ENCODE results near the gene MINK1. TPM values are rescaled to one million over a fixed set of nuclear protein-coding genes. Genes with fewer than 3 reads are reported as not detected.
A peak's percentile ranks its signal among the peaks of the same experiment; 100 is the strongest.

Gene MINK1
- total and polyA plus RNA-seq, 8 donors: 39.6 to 79.3 (median 46.3) TPM

DNA sequence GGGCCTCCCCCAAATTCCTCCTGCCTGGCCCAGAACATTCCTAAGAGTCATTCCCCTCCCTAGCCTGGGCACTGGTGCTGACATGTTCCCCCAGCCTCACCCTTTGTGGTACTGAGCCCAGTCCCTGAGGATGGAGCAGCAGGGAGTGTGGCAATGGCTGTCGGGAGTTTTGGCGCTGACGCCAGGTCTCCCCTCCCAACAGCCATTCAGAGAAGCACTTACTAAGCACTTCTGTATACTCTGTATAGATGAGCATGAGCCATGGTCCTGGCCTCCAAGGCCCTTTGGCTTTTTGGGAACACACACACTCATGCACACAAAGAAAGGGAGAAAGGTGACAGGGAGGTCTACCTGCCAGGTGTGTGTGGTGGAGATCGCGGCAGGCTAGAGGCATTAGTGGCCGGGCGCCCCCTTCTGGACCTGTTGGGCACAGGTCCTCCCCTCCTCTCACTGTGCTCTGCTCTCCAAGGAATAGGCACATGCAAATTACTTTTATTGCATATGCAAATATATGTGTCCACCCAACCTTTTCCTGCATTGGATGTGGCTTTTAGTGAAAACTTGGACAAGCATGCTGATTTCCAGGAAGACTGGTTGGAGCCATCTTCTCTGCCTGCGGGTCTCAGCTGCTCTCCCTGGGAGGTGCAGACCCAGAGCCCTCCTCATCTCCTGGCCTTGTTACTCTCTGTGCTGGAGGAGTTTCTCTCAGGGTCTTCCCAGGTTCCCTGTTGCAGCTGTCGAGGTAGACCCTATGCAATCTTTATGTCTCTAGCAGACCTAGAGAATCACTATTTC, 48.8 kb downstream of the MINK1 start:
- WGBS, 2 donors: 38 to 42% methylated on average over 9 of the region's 9 CpGs
- DNase-seq (peak; percentile 56 to 89 (median 74)), FAIRE-seq (no peak), ATAC-seq (peak; percentile 91 to 97 (median 94))
- intact Hi-C loops (cut with DNase I): loop anchor here in 1 of 3 donors (5.0 kb wide), 1 partner anchor 95 kb away; the partner anchor contains the start of genes GLTPD2 and VMO1
- no peaks in the 10 kb centered on the region for H3K4me1 ChIP-seq
- no peak overlapping the region for H3K4me3 ChIP-seq
- peaks cover 5 to 15% (median 10%) of the 10 kb centered on the region in 3 donors for H3K36me3 ChIP-seq
- TF ChIP-seq, protein P1, sequence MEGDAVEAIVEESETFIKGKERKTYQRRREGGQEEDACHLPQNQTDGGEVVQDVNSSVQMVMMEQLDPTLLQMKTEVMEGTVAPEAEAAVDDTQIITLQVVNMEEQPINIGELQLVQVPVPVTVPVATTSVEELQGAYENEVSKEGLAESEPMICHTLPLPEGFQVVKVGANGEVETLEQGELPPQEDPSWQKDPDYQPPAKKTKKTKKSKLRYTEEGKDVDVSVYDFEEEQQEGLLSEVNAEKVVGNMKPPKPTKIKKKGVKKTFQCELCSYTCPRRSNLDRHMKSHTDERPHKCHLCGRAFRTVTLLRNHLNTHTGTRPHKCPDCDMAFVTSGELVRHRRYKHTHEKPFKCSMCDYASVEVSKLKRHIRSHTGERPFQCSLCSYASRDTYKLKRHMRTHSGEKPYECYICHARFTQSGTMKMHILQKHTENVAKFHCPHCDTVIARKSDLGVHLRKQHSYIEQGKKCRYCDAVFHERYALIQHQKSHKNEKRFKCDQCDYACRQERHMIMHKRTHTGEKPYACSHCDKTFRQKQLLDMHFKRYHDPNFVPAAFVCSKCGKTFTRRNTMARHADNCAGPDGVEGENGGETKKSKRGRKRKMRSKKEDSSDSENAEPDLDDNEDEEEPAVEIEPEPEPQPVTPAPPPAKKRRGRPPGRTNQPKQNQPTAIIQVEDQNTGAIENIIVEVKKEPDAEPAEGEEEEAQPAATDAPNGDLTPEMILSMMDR (IDR thresholded peaks at IDR 0.05): peak; percentile 58 to 79 (median 73)
- no peaks in the 10 kb centered on the region for H3K27me3 ChIP-seq
- no peak overlapping the region for H3K27ac ChIP-seq
- H3K9me3 ChIP-seq: no peaks in the 10 kb centered on the region

DNA sequence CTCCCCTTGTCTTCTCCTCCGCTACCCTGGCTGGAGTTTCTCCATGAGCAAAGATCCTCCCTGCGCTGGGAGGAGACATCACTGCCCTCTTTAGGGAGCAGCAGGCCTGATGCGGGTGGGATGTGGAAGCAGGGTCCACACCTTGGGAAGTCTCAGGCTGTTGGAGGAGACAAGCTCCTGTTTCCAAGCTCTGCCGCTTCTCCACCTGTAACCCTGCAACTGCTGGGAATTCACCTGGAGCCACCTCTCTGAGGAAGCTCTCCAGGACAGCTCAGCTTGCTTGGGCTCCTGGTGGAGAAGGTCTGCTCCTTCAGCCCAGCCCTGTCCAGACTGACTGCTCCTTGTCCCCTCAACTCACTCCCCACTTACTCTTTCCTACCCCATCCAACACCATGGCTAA, 51.3 kb downstream of the MINK1 start:
- no peak for FAIRE-seq
- peaks cover 5 to 15% (median 10%) of the 10 kb centered on the region in 3 donors for H3K36me3 ChIP-seq

DNA sequence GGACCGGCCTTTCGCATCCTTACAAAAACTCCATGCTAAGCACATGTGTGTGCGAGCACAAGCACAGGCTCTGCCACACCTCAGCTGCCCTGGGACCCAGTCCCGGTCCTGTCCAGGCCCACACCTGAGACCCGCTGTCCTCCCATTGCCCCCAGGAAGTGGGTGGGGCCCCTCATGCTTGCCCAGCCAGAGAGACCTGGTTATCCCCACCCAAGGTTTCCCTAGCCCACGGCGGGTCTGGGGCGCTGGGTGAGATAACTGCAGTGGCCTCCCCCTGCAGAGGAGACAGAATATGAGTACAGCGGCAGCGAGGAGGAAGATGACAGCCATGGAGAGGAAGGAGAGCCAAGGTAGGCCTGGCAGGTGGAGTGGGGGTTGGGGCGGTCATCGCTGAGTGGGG, 53.7 kb downstream of the MINK1 start:
- TF ChIP-seq, protein P1 (IDR thresholded peaks at IDR 0.05): no peak
- no peaks in the 10 kb centered on the region for H3K4me1 ChIP-seq
- 93 to 98% methylated on average over 12 of the region's 12 CpGs for WGBS, 2 donors

More for the DNA sequence above, 51.3 kb downstream of the MINK1 start:
- no peak overlapping the region for H3K27ac ChIP-seq
- TF ChIP-seq, protein P1 (IDR thresholded peaks at IDR 0.05): no peak
- no peaks in the 10 kb centered on the region for H3K4me1 ChIP-seq
- DNase-seq: no peak
- WGBS, 2 donors: 95 to 97% methylated on average over 4 of the region's 4 CpGs
- intact Hi-C loops (cut with DNase I): loop anchor here in 1 of 3 donors (5.0 kb wide), 1 partner anchor 97 kb away; the partner anchor contains the start of genes GLTPD2 and VMO1
- H3K4me3 ChIP-seq: no peak overlapping the region
- no peaks in the 10 kb centered on the region for H3K9me3 ChIP-seq
- no peak for ATAC-seq
- no peaks in the 10 kb centered on the region for H3K27me3 ChIP-seq

DNA sequence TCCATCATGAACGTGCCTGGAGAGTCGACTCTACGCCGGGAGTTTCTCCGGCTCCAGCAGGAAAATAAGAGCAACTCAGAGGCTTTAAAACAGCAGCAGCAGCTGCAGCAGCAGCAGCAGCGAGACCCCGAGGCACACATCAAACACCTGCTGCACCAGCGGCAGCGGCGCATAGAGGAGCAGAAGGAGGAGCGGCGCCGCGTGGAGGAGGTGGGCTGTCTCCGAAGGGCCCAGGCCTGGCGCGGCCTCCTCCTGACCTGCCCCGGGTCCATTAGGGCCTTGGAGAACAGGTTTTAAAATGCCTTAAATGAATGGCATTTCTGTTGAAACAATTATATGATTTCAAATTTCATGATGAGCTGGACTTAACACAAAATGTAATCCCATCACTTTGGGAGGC, 54.4 kb downstream of the MINK1 start:
- ATAC-seq (no peak), DNase-seq (no peak), FAIRE-seq (no peak)
- Histone ChIP-seq H3K36me3 (peaks cover 9 to 29% (median 22%) of the 10 kb centered on the region in 3 donors), H3K27ac (no peak overlapping the region), H3K9me3 (no peaks in the 10 kb centered on the region), H3K4me3 (no peak overlapping the region), H3K4me1 (no peaks in the 10 kb centered on the region), H3K27me3 (no peaks in the 10 kb centered on the region)
- intact Hi-C loops (cut with DNase I): loop anchor here in 1 of 3 donors (5.0 kb wide), 1 partner anchor 100 kb away; the partner anchor contains the start of genes GLTPD2 and VMO1
- TF ChIP-seq, protein P1 (IDR thresholded peaks at IDR 0.05): no peak
- WGBS, 2 donors: 90 to 93% methylated on average over 18 of the region's 18 CpGs

More for the DNA sequence above, 53.7 kb downstream of the MINK1 start:
- peaks cover 9 to 26% (median 22%) of the 10 kb centered on the region in 3 donors for H3K36me3 ChIP-seq
- no peaks in the 10 kb centered on the region for H3K9me3 ChIP-seq
- DNase-seq (peak in 1 of 6 donors; percentile 66), FAIRE-seq (no peak), ATAC-seq (no peak)
- intact Hi-C loops (cut with DNase I): loop anchor here in 1 of 3 donors (5.0 kb wide), 1 partner anchor 100 kb away; the partner anchor contains the start of genes GLTPD2 and VMO1
- no peak overlapping the region for H3K27ac ChIP-seq
- H3K27me3 ChIP-seq: no peaks in the 10 kb centered on the region
- H3K4me3 ChIP-seq: no peak overlapping the region

Data from pancreas (tissue), 10 donors.